Gastroesophageal sphincter (tissue), 4 donors: ENCODE measurements around the gene SF3B3. TPM values are rescaled to one million over a fixed set of nuclear protein-coding genes. Genes with fewer than 3 reads are reported as not detected.
A peak's percentile ranks its signal among the peaks of the same experiment; 100 is the strongest.

ENCODE experiments used
- ATAC-seq: fragments of 150-250 bp; one replicate; pipeline ENCODE4 v1.9.1; 2016; ENCODE audit warnings: mild to moderate bottlenecking, moderate library complexity
- H3K27ac ChIP-seq, 4 donors: fragments of 200-600 bp; sonication (generic) in 3 of 4; 1 replicate in 3 of 4; 2 replicates in 1 of 4; pipeline ENCODE4 v1.5.1; 2016 to 2019
- H3K27me3 ChIP-seq: fragments of 200-600 bp; sonication (generic); one replicate; pipeline ENCODE4 v1.5.1; 2019
- H3K36me3 ChIP-seq, 2 donors: fragments of 200-600 bp; sonication (generic); one replicate each; pipeline ENCODE4 v1.5.1; 2019; ENCODE audit warnings: control low read depth in 1 of 2
- H3K4me1 ChIP-seq, 3 donors: fragments of 200-600 bp; sonication (generic); 1 replicate in 2 of 3; 2 replicates in 1 of 3; pipeline ENCODE4 v1.5.1; 2016 to 2019; ENCODE audit warnings: control low read depth in 2 of 3
- H3K4me3 ChIP-seq, 2 donors: fragments of 200-600 bp; sonication (generic); one replicate each; pipeline ENCODE4 v1.5.1; 2019; ENCODE audit warnings: mild to moderate bottlenecking in 1 of 2, moderate library complexity in 1 of 2
- H3K9me3 ChIP-seq, 3 donors: fragments of 200-600 bp; sonication (generic); one replicate each; pipeline ENCODE4 v1.5.1; 2017 to 2019; ENCODE audit warnings: control low read depth in 2 of 3
- CTCF ChIP-seq, 4 experiments: fragments of 200-600 bp in 2 of 4; fragments of 450-650 bp in 2 of 4; sonication (generic) in 1 of 4; IDR thresholded peaks; one replicate each; pipeline ENCODE4 v1.5.1; 2017 to 2019; ENCODE audit warnings: antibody characterized with exemption in 4 of 4, mild to moderate bottlenecking in 2 of 4, moderate library complexity in 2 of 4
- EP300 ChIP-seq: sonication (generic); formaldehyde crosslinking; IDR thresholded peaks from one replicate; pipeline ENCODE4 v1.6.1; 2017; ENCODE audit warnings: antibody characterized with exemption, mild to moderate bottlenecking
- POLR2A ChIP-seq, 2 donors: fragments of 450-650 bp; IDR thresholded peaks; one replicate each; pipeline ENCODE4 v1.6.1; 2017; ENCODE audit warnings: antibody characterized with exemption in 2 of 2, mild to moderate bottlenecking in 2 of 2, moderate library complexity in 1 of 2
- POLR2AphosphoS5 ChIP-seq: sonication (generic); formaldehyde crosslinking; IDR thresholded peaks from one replicate; pipeline ENCODE4 v1.6.1; 2017; ENCODE audit warnings: antibody characterized with exemption
- WGBS, 2 donors: methylation state at CpG; one replicate each; pipeline ENCODE4 v1.1.5; 2018; ENCODE audit warnings: low coverage in 1 of 2; 5-methylcytosine and 5-hydroxymethylcytosine counted together
- total RNA-seq, 4 donors: library from RNA; depleted of rRNA; stranded (reverse); fragments of >200 nt; gene quantifications; one replicate each; pipeline ENCODE4 v1.1.0, GENCODE V29; 2016

The SF3B3 gene
- total RNA-seq, 4 donors from 2014 or later = 73.3 to 115 (median 92.8) TPM

GRCh38 chr16:70602831-70603230 is 79.2 kb downstream of the SF3B3 start:
- no peaks in the 10 kb centered on the region for H3K27me3 ChIP-seq
- H3K9me3 ChIP-seq = no peaks in the 10 kb centered on the region
- no peak overlapping the region for H3K27ac ChIP-seq
- no peaks in the 10 kb centered on the region for H3K4me1 ChIP-seq
- no peak for ATAC-seq
- no peaks in the 10 kb centered on the region for H3K36me3 ChIP-seq
- WGBS, 2 donors = 74 to 88% methylated on average over 7 of the region's 8 CpGs
- no peak overlapping the region for H3K4me3 ChIP-seq
- no peak for TF ChIP-seq CTCF (IDR thresholded peaks at IDR 0.05)
- no peak for TF ChIP-seq POLR2A (IDR thresholded peaks at IDR 0.05)
- no peak for TF ChIP-seq EP300
- TF ChIP-seq POLR2AphosphoS5 = no peak

GRCh38 chr16:70604407-70605282 is 81.0 kb downstream of the SF3B3 start:
- H3K27me3 ChIP-seq = no peaks in the 10 kb centered on the region
- ATAC-seq = no peak
- no peaks in the 10 kb centered on the region for H3K36me3 ChIP-seq
- peak overlapping the region in 1 of 4 donors; percentile 19 for H3K27ac ChIP-seq
- H3K9me3 ChIP-seq = no peaks in the 10 kb centered on the region
- H3K4me1 ChIP-seq = peaks cover 0 to 3% (median 0%) of the 10 kb centered on the region in 3 donors
- no peak for TF ChIP-seq POLR2AphosphoS5
- no peak for TF ChIP-seq EP300
- no peak for TF ChIP-seq POLR2A (IDR thresholded peaks at IDR 0.05)
- no peak for TF ChIP-seq CTCF (IDR thresholded peaks at IDR 0.05)
- WGBS, 2 donors = 80 to 81% methylated on average over 5 to 6 of the region's 8 CpGs
- no peak overlapping the region for H3K4me3 ChIP-seq

- no peak for ATAC-seq
- 40 to 83% methylated on average over 1 of the region's 1 CpG for WGBS, 2 donors
- no peak for TF ChIP-seq EP300
- TF ChIP-seq CTCF (IDR thresholded peaks at IDR 0.05) = no peak
- TF ChIP-seq POLR2AphosphoS5 = no peak
- TF ChIP-seq POLR2A (IDR thresholded peaks at IDR 0.05) = no peak
- Histone ChIP-seq H3K9me3 (no peaks in the 10 kb centered on the region), H3K4me1 (peaks cover 0 to 9% (median 0%) of the 10 kb centered on the region in 3 donors), H3K27ac (no peak overlapping the region), H3K36me3 (no peaks in the 10 kb centered on the region), H3K27me3 (no peaks in the 10 kb centered on the region), H3K4me3 (no peak overlapping the region)
Observed at GRCh38 chr16:70605283-70605657, 81.7 kb downstream of the SF3B3 start.

- WGBS, 2 donors = 100% methylated on average over 4 of the region's 7 CpGs; no CpG with 5 or more reads in 1 of the 2 donors
- no peak for TF ChIP-seq POLR2AphosphoS5
- no peak for TF ChIP-seq CTCF (IDR thresholded peaks at IDR 0.05)
- TF ChIP-seq EP300 = no peak
- no peak for TF ChIP-seq POLR2A (IDR thresholded peaks at IDR 0.05)
Observed at GRCh38 chr16:70608521-70608920, 84.9 kb downstream of the SF3B3 start.

More at GRCh38 chr16:70608521-70608920, 84.9 kb downstream of the SF3B3 start:
- Histone ChIP-seq H3K36me3 (no peaks in the 10 kb centered on the region), H3K9me3 (no peaks in the 10 kb centered on the region), H3K27ac (no peak overlapping the region), H3K27me3 (no peaks in the 10 kb centered on the region), H3K4me1 (peaks cover 0 to 13% (median 0%) of the 10 kb centered on the region in 3 donors), H3K4me3 (no peak overlapping the region)
- ATAC-seq = no peak
